ENCODE measurements around the gene ADARB1.

GRCh38 chr21:45147473-45148315 lies 73.3 kb downstream of the ADARB1 start:
- TF ChIP-seq, protein P1, sequence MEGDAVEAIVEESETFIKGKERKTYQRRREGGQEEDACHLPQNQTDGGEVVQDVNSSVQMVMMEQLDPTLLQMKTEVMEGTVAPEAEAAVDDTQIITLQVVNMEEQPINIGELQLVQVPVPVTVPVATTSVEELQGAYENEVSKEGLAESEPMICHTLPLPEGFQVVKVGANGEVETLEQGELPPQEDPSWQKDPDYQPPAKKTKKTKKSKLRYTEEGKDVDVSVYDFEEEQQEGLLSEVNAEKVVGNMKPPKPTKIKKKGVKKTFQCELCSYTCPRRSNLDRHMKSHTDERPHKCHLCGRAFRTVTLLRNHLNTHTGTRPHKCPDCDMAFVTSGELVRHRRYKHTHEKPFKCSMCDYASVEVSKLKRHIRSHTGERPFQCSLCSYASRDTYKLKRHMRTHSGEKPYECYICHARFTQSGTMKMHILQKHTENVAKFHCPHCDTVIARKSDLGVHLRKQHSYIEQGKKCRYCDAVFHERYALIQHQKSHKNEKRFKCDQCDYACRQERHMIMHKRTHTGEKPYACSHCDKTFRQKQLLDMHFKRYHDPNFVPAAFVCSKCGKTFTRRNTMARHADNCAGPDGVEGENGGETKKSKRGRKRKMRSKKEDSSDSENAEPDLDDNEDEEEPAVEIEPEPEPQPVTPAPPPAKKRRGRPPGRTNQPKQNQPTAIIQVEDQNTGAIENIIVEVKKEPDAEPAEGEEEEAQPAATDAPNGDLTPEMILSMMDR (IDR thresholded peaks at IDR 0.05; ENCODE audit: low read depth, low read length), result no peak
- TF ChIP-seq POLR2A (IDR thresholded peaks at IDR 0.05; ENCODE audit: extremely low read depth, insufficient read length) (no peak), MAX (IDR thresholded peaks at IDR 0.05; ENCODE audit: low read depth, low read length) (no peak), MYC (IDR thresholded peaks at IDR 0.05; ENCODE audit: low read depth, low read length) (no peak)

All from NB4 (cell line).